ENCODE measurements around the gene PRMT2.

Gene PRMT2

DNA sequence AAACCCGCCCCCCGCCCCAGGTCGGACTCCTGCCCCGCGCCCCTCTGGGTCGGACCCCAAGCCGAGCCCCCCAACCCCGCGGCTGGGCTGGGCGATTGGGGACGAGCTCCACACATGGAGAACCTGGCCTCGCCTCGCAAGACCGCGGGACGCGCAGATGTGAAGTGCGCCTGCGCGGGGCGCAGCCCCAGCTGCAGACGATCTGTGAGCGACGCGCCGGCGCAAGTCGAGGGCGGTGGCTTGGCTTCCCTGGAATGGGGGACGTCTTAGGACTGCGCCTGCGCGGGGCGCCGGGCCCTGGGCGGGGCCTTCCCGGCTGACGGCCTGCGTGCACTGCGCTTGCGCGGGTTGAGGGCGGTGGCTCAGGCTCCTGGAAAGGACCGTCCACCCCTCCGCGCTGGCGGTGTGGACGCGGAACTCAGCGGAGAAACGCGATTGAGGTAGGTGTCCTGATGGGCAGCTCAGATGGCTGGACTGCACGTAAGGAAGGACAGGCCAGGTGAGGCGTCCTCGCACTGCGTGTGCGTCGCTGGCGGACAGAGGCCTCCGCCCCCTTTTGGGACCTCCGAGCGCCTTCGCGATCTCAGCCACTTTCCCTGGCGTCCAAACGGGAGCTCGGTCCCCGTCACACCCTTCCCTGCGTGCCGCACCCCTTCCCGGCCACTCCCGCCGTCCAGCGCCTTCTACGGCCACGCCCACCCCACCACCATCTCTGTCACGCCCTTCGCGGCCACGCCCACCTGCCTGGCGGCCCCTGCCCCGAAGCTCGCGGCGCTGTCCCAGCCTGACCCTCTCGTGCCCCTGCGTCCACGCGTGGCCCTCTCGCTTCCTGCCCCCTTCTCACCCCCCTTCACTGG, at the start of gene PRMT2:
Gene PRMT2, plus strand, starts transcription at position 351 of the 857 bp plus-strand sequence. CDS start 1,278 bp downstream, outside the sequence.
- DNase-seq = peak; percentile 94

DNA sequence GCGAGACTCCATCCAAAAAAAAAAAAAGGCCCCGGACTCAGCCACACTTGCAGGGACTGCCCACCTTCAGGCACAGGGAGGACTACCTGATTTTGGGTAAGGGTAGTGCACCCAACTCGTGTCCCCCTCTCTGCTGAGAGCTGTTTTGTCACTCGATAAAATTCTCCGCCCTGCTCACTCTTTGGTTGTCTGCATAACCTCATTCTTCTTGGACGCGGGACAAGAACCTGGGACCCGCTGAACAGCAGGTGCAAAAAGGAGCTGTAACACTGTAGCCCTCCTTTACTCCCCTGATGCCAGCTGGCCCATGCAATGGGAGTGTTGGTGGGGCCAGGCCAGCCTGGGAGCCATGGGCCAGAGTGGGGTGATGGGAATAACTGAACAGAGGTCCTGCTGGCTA, 41.2 kb upstream of the PRMT2 start:
- DNase-seq = no peak

GRCh38 chr21:46596201-46596600, 39.3 kb upstream of the PRMT2 start:
- no peak for DNase-seq

GRCh38 chr21:46597031-46597430, 38.4 kb upstream of the PRMT2 start:
- DNase-seq = no peak

- DNase-seq = no peak
These were observed 37.6 kb upstream of the PRMT2 start for GRCh38 chr21:46597896-46598343.

GRCh38 chr21:46598581-46599572, 36.6 kb upstream of the PRMT2 start:
- no peak for DNase-seq

DNA sequence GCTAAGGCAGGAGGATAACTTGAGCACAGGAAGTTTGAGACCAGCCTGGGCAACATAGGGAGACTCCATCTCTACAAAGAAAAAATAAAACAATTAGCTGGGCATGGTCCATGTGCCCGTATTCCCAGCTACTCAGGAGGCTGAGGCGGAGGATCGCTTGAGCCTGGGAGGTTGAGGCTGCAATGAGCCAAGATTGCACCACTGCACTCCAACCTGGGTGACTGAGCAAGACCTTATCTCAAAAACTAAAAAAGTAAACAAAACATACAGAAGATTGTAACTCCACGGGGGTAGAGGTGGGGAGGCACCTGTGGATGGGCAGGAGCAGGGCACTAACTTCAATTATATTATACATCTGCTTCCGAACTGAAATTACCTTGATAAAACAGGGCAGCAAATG, 35.2 kb upstream of the PRMT2 start:
- no peak for DNase-seq

GRCh38 chr21:46600978-46601377, 34.5 kb upstream of the PRMT2 start:
- DNase-seq = no peak

- no peak for DNase-seq
These were observed 32.2 kb upstream of the PRMT2 start for GRCh38 chr21:46603228-46603627.

GRCh38 chr21:46604329-46604974, 31.0 kb upstream of the PRMT2 start:
- DNase-seq = no peak

- DNase-seq = no peak
These were observed 30.3 kb upstream of the PRMT2 start, which contains the start of gene S100B for GRCh38 chr21:46604975-46605766. S100B (minus strand) TSS chr21:46605082; CDS start chr21:46602415, 2,667 bp downstream.

- DNase-seq = no peak
These were observed 29.6 kb upstream of the PRMT2 start for GRCh38 chr21:46605767-46606426.

DNA sequence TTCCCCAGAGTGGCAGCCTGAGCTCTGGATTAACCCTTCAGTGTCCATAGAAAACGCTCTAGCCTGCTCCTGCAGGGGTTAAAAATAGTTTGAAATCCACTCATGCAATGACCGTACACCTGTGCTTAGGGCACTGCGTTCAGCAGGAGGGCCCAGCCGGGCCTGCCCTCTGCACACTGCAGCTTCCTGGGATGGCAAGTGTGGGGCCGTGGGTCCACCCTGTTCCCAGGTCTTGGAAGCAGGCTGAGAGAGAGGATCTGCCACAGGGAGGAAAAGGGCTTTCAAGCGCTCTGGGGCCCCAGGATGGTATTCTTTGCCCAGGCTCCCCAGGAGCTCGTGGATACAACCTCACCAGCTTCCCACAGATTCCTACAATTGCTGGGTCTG, 29.1 kb upstream of the PRMT2 start:
- DNase-seq = no peak

DNA sequence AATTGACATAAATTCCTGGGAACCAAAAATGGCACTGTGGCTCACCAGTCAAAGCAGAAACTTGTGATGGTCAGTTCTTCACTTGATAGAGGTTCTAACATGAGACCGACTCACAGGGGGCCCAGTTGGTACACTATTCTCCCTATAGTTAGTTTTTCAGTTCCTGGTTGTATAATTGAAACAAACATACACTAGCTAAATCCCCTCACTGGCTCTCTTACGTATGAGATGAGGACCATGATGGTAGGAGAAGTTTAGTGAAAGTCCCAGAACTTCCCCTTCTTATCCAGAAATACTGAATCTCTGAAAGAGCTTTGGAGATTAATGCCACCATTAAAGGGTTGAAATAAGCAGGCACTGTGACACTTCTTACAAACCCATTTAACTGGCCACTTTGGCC, 27.8 kb upstream of the PRMT2 start:
- DNase-seq = no peak

- DNase-seq = no peak
These were observed 26.8 kb upstream of the PRMT2 start for GRCh38 chr21:46608672-46609111.

DNA sequence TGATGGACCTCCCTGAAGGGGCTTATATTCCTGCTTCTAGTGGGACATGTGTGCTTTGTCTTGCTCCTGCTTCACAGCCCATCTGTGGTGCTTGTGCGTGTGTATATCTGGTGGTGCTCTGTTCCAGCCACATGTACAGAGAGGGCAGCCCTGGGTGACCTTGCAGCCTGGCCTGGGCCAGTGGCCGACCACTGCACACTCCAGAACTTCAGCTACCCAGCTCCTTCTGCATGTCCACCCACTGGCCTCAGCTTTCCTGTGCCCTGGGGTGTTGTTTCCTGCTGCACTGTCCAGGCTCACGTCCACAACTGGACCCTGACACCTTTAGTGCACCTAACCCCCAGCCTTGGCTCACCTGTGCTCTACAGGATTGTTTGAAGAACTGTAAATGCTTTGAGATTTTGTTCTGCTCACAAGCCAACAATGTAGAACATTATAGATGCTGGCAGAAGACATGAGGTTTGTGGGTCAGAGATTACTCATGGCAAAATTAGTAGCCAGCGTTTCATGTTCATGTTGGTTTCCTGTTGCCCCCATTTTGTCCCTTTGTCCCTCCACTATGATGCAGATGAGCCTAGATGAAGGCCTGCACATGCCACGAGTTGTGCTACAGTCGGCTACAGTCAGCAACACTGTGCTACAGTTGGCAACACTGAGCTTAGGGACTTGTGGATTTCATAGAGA, 25.3 kb upstream of the PRMT2 start:
- DNase-seq = no peak

GRCh38 chr21:46613391-46613790, 22.1 kb upstream of the PRMT2 start:
- no peak for DNase-seq

DNA sequence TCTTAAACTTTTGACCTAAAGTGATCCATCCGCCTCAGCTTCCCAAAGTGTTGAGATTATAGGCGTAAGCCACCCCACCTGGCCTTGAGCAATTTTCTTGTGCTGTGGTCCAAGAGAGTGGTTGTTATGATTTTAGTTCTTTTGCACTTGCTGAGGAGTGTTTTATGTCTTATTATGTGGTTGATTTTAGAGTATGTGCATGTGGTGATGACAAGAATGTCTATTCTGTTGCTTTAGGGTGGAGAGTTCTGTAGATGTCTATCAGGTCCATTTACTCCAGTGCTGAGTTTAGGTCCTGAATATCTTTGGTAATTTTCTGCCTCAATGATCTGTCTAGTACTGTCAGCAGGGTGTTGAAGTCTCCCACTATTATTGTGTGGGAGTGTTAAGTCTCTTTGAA, 19.4 kb upstream of the PRMT2 start:
- DNase-seq = no peak

GRCh38 chr21:46616656-46617055, 18.8 kb upstream of the PRMT2 start:
- DNase-seq = no peak

- no peak for DNase-seq
These were observed 18.0 kb upstream of the PRMT2 start for GRCh38 chr21:46617267-46618051.
